ENCODE measurements around the gene AP2A1.

- peak in 1 of 2 donors; percentile 39 for TF ChIP-seq POLR2A (IDR thresholded peaks at IDR 0.05)
- no peak for TF ChIP-seq CTCF (IDR thresholded peaks at IDR 0.05 in 4 of 5, conservative IDR thresholded peaks at IDR 0.05 in 1 of 5)
Observed at GRCh38 chr19:49833599-49833998, 66.8 kb downstream of the AP2A1 start.
